Activated CD4-positive, alpha-beta T cell treated with anti-CD3 and anti-CD28 coated beads, Interleukin-2, Interleukin-4, amounts not matched to agents 100 ng/mL and 50 ng/mL, durations not matched to agents 16 hours and 8 hours (primary cell): ENCODE measurements around the gene CSRNP2.
"Not testable (repeated sequence)": the region's sequence is repeated elsewhere in the genome, so short reads cannot be mapped to it uniquely, and the experiment has no call there.

Experiments
- DNase-seq: peaks from one replicate; pipeline ENCODE4 v3.0.0-alpha.2; 2020; ENCODE audit warnings: low spot score

CSRNP2 gene

GRCh38 chr12:51083126-51083833 lies at the start of gene CSRNP2:
Gene CSRNP2 (minus strand): TSS chr12:51083596. CDS start chr12:51076561, 7,035 bp downstream.
- peak; percentile 96 for DNase-seq

GRCh38 chr12:51132693-51133092 lies 49.3 kb upstream of the CSRNP2 start:
- no peak for DNase-seq

GRCh38 chr12:51131745-51132521 lies 48.5 kb upstream of the CSRNP2 start:
- DNase-seq: no peak

GRCh38 chr12:51128919-51129318 lies 45.5 kb upstream of the CSRNP2 start:
- DNase-seq: no peak

GRCh38 chr12:51127050-51127729 lies 43.8 kb upstream of the CSRNP2 start:
- no peak for DNase-seq

- no peak for DNase-seq
These were observed 42.9 kb upstream of the CSRNP2 start for GRCh38 chr12:51126297-51126696.

- no peak for DNase-seq
These were observed 41.1 kb upstream of the CSRNP2 start for GRCh38 chr12:51124504-51124903.

- DNase-seq: no peak
These were observed 39.4 kb upstream of the CSRNP2 start for GRCh38 chr12:51122844-51123243.

- no peak for DNase-seq
These were observed 35.3 kb upstream of the CSRNP2 start for GRCh38 chr12:51118706-51119105.

GRCh38 chr12:51115533-51115932 lies 32.1 kb upstream of the CSRNP2 start:
- DNase-seq: no peak

- no peak for DNase-seq
These were observed 24.7 kb upstream of the CSRNP2 start for GRCh38 chr12:51108136-51108535.

GRCh38 chr12:51103977-51104376 lies 20.6 kb upstream of the CSRNP2 start:
- no peak for DNase-seq

GRCh38 chr12:51098611-51099010 lies 15.2 kb upstream of the CSRNP2 start:
- no peak for DNase-seq

GRCh38 chr12:51090705-51091229 lies 7.4 kb upstream of the CSRNP2 start:
- DNase-seq: no peak

GRCh38 chr12:51087818-51088217 lies 4.4 kb upstream of the CSRNP2 start:
- peak; percentile 66 for DNase-seq

GRCh38 chr12:51086933-51087332 lies 3.5 kb upstream of the CSRNP2 start:
- DNase-seq: no peak

- no peak for DNase-seq
These were observed 2.4 kb upstream of the CSRNP2 start for GRCh38 chr12:51085757-51086156.

- no peak for DNase-seq
These were observed 753 bp downstream of the CSRNP2 start for GRCh38 chr12:51082561-51083125.

- DNase-seq: no peak
These were observed 2.0 kb downstream of the CSRNP2 start for GRCh38 chr12:51081421-51081820.

GRCh38 chr12:51080136-51080535 lies 3.3 kb downstream of the CSRNP2 start:
- DNase-seq: no peak

- DNase-seq: not testable (repeated sequence)
These were observed 4.5 kb downstream of the CSRNP2 start for GRCh38 chr12:51078866-51079265.

GRCh38 chr12:51078346-51078745 lies 5.0 kb downstream of the CSRNP2 start:
- not testable (repeated sequence) for DNase-seq
